HG03196 (cell line): Measurements from ENCODE around the gene EVPLL.
"Not testable (repeated sequence)": the region's sequence is repeated elsewhere in the genome, so short reads cannot be mapped to it uniquely, and the experiment has no call there.

Experiments used
- ATAC-seq: cut with Tn5 transposase; IDR thresholded peaks from one replicate; pipeline ENCODE4 v1.9.1; 2021; ENCODE audit not compliant: unreplicated experiment

Gene EVPLL

GRCh38 chr17:18378614-18379013 lies 1.0 kb downstream of the EVPLL start:
- ATAC-seq, result not testable (repeated sequence)

- ATAC-seq, result no peak
These were observed 1.9 kb downstream of the EVPLL start for GRCh38 chr17:18379246-18380146.

- no peak for ATAC-seq
These were observed 3.0 kb downstream of the EVPLL start for GRCh38 chr17:18380471-18381157.

- no peak for ATAC-seq
These were observed 3.8 kb downstream of the EVPLL start for GRCh38 chr17:18381158-18381952.

GRCh38 chr17:18381953-18382245 lies 4.3 kb downstream of the EVPLL start:
- ATAC-seq, result no peak

- no peak for ATAC-seq
These were observed 5.0 kb downstream of the EVPLL start for GRCh38 chr17:18382441-18383078.

- ATAC-seq, result not testable (repeated sequence)
These were observed 5.5 kb downstream of the EVPLL start for GRCh38 chr17:18383079-18383481.

- ATAC-seq, result not testable (repeated sequence)
These were observed 6.7 kb downstream of the EVPLL start for GRCh38 chr17:18384271-18384670.

GRCh38 chr17:18387583-18387982 lies 10.0 kb downstream of the EVPLL start:
- not testable (repeated sequence) for ATAC-seq

GRCh38 chr17:18388266-18388665 lies 10.7 kb downstream of the EVPLL start:
- not testable (repeated sequence) for ATAC-seq

- ATAC-seq, result not testable (repeated sequence)
These were observed 11.2 kb downstream of the EVPLL start for GRCh38 chr17:18388728-18389127.

- ATAC-seq, result not testable (repeated sequence)
These were observed 24.5 kb downstream of the EVPLL start for GRCh38 chr17:18401872-18402590.

- ATAC-seq, result not testable (repeated sequence)
These were observed 25.6 kb downstream of the EVPLL start for GRCh38 chr17:18403166-18403565.

GRCh38 chr17:18403604-18404003 lies 26.0 kb downstream of the EVPLL start:
- ATAC-seq, result peak; percentile 91

GRCh38 chr17:18408906-18409305 lies 31.3 kb downstream of the EVPLL start:
- not testable (repeated sequence) for ATAC-seq

GRCh38 chr17:18409321-18409720 lies 31.7 kb downstream of the EVPLL start:
- ATAC-seq, result not testable (repeated sequence)

- not testable (repeated sequence) for ATAC-seq
These were observed 33.2 kb downstream of the EVPLL start for GRCh38 chr17:18410736-18411135.

GRCh38 chr17:18411377-18411864 lies 33.8 kb downstream of the EVPLL start:
- ATAC-seq, result not testable (repeated sequence)

GRCh38 chr17:18412001-18412538 lies 34.5 kb downstream of the EVPLL start:
- not testable (repeated sequence) for ATAC-seq

GRCh38 chr17:18421521-18421920 lies 43.9 kb downstream of the EVPLL start:
- ATAC-seq, result not testable (repeated sequence)
